ENCODE data around the gene DIAPH1. TPM values are rescaled to one million over a fixed set of nuclear protein-coding genes. Genes with fewer than 3 reads are reported as not detected.

DIAPH1 gene
- total and polyA plus RNA-seq, 8 donors, result 48.1 to 137 (median 60.2) TPM

GRCh38 chr5:141662028-141662427, 43.2 kb upstream of the DIAPH1 start:
- Histone ChIP-seq H3K27me3 (no peaks in the 10 kb centered on the region), H3K4me1 (peaks cover 3 to 9% of the 10 kb centered on the region in 2 donors), H3K4me3 (no peak overlapping the region), H3K9me3 (no peaks in the 10 kb centered on the region), H3K36me3 (peaks cover 0 to 67% of the 10 kb centered on the region in 2 donors), H3K27ac (no peak overlapping the region)
- no peak for TF ChIP-seq CTCF (IDR thresholded peaks at IDR 0.05)
- ATAC-seq (no peak), DNase-seq (no peak)
- intact Hi-C loops (cut with DNase I), result no loop called here

- no peak for DNase-seq
- no peak overlapping the region for H3K4me3 ChIP-seq
- no peaks in the 10 kb centered on the region for H3K27me3 ChIP-seq
- H3K9me3 ChIP-seq, result no peaks in the 10 kb centered on the region
- peaks cover 0 to 84% of the 10 kb centered on the region in 2 donors for H3K36me3 ChIP-seq
- H3K27ac ChIP-seq, result no peak overlapping the region
- ATAC-seq, result no peak
- no peaks in the 10 kb centered on the region for H3K4me1 ChIP-seq
- intact Hi-C loops (cut with DNase I), result no loop called here
- no peak for TF ChIP-seq CTCF (IDR thresholded peaks at IDR 0.05)
Observed at GRCh38 chr5:141657937-141658545, 39.2 kb upstream of the DIAPH1 start.

- Histone ChIP-seq H3K36me3 (peaks cover 0 to 79% of the 10 kb centered on the region in 2 donors), H3K27me3 (no peaks in the 10 kb centered on the region), H3K27ac (no peak overlapping the region), H3K9me3 (no peaks in the 10 kb centered on the region), H3K4me1 (no peaks in the 10 kb centered on the region), H3K4me3 (no peak overlapping the region)
- intact Hi-C loops (cut with DNase I), result no loop called here
- TF ChIP-seq CTCF (IDR thresholded peaks at IDR 0.05), result no peak
- ATAC-seq (no peak), DNase-seq (no peak)
Observed at GRCh38 chr5:141657404-141657803, 38.6 kb upstream of the DIAPH1 start.

- Histone ChIP-seq H3K4me1 (peaks cover 0 to 9% of the 10 kb centered on the region in 2 donors), H3K27me3 (no peaks in the 10 kb centered on the region), H3K27ac (no peak overlapping the region), H3K9me3 (no peaks in the 10 kb centered on the region), H3K4me3 (no peak overlapping the region), H3K36me3 (peaks cover 0 to 69% of the 10 kb centered on the region in 2 donors)
- intact Hi-C loops (cut with DNase I), result no loop called here
- TF ChIP-seq CTCF (IDR thresholded peaks at IDR 0.05), result no peak
- ATAC-seq (no peak), DNase-seq (no peak)
Observed at GRCh38 chr5:141656396-141656795, 37.6 kb upstream of the DIAPH1 start.

GRCh38 chr5:141655020-141655419, 36.2 kb upstream of the DIAPH1 start:
- Histone ChIP-seq H3K4me1 (peaks cover 0 to 21% of the 10 kb centered on the region in 2 donors), H3K4me3 (no peak overlapping the region), H3K27ac (no peak overlapping the region), H3K36me3 (peaks cover 0 to 66% of the 10 kb centered on the region in 2 donors), H3K9me3 (no peaks in the 10 kb centered on the region), H3K27me3 (no peaks in the 10 kb centered on the region)
- DNase-seq (no peak), ATAC-seq (no peak)
- intact Hi-C loops (cut with DNase I), result no loop called here
- no peak for TF ChIP-seq CTCF (IDR thresholded peaks at IDR 0.05)
